ENCODE results near the gene ZMYND8.

DNA sequence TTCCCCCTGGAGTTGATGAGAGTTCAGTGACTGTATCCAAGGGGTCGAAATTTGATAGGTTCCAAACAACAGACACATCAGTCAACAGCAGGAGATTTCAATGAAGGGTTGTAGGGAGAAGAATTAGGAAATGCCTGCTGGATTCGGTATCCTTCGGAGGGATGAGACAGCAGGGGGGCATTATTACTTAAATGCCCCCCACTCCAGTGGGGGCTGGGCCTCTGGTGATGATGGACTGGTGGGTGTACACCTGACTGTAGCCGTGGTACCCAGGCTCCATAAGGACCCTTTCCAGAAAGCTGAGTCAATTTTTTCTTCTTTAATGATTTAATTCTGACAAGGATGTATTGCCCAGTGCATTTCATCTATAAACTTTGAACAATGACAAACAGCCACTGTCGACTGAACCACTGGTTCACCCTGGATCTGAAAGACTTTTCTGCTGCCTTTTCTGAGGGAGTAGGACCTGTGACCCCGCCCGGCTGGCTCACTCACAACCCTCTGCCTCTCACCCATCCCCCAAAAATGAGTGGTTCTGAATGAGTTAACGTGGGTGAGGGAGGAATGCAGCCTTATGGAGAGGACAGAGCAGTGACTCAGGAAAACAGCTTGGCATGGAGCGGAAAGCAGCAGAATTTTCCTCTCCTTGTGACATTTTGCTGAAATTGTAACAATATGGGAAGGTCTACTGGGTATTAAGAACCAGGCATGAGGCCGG is 41.0 kb downstream of the ZMYND8 start:
- TF ChIP-seq, protein P1, sequence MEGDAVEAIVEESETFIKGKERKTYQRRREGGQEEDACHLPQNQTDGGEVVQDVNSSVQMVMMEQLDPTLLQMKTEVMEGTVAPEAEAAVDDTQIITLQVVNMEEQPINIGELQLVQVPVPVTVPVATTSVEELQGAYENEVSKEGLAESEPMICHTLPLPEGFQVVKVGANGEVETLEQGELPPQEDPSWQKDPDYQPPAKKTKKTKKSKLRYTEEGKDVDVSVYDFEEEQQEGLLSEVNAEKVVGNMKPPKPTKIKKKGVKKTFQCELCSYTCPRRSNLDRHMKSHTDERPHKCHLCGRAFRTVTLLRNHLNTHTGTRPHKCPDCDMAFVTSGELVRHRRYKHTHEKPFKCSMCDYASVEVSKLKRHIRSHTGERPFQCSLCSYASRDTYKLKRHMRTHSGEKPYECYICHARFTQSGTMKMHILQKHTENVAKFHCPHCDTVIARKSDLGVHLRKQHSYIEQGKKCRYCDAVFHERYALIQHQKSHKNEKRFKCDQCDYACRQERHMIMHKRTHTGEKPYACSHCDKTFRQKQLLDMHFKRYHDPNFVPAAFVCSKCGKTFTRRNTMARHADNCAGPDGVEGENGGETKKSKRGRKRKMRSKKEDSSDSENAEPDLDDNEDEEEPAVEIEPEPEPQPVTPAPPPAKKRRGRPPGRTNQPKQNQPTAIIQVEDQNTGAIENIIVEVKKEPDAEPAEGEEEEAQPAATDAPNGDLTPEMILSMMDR (IDR thresholded peaks at IDR 0.05; ENCODE audit: low read length) = no peak
- no peak for TF ChIP-seq EZH2 (IDR thresholded peaks at IDR 0.05; ENCODE audit: borderline replicate concordance, low read length)

Measured in OCI-LY1 (cell line).